Measurements from ENCODE around the gene C11orf24. TPM values are rescaled to one million over a fixed set of nuclear protein-coding genes. Genes with fewer than 3 reads are reported as not detected.

Gene C11orf24
- total RNA-seq (2012; rRNA removed) (41.1 and 42.5 TPM in 2 replicates), polyA plus RNA-seq (2012; rRNA removed) (135 and 171 TPM in 2 replicates), Bru-seq, nascent RNA (percentile 83 among the genes with signal in this experiment), BruChase-seq, experiment 1, labeled RNA remaining after a 6-hour chase (percentile 80 among the genes with signal in this experiment), BruChase-seq, experiment 2, labeled RNA remaining after a 2-hour chase (percentile 72 among the genes with signal in this experiment)
- 83.7 and 163 TPM in 2 replicates for polyA plus RNA-seq (2012; cell fraction: cytosol; rRNA removed)
- polyA plus RNA-seq (2012; cell fraction: nucleus; rRNA removed; ENCODE audit: low replicate concordance) = 86.3 and 141 TPM in 2 replicates
- long read RNA-seq, transcript C11orf24-201 (4 exons, 2,063 nt) = major isoform, 31 of 79 reads
- long read RNA-seq, partial matches to known transcripts = 10 of 79 reads
- long read RNA-seq, other reads (novel, unspliced or antisense) = 35 of 79 reads

GRCh38 chr11:68271781-68272608, at the start of gene C11orf24:
C11orf24 (minus strand) TSS chr11:68271973; CDS start chr11:68263767, 8,206 bp downstream.
- H3K4me2 ChIP-seq (ENCODE audit: low read depth, low read length) = peak within 1 kb of the TSS; percentile 90
- peak within 1 kb of the TSS; percentile 99 for H3K4ac ChIP-seq (ENCODE audit: low read depth, low read length)
- H3K23ac ChIP-seq (ENCODE audit: low read depth, low read length) = peak within 1 kb of the TSS; percentile 97
- peaks cover 39% of the 10 kb centered on the region for H4K20me1 ChIP-seq (ENCODE audit: insufficient read depth, low read length)
- POLR2A ChIA-PET (ENCODE audit: unreplicated experiment) = interaction anchor here (0.8 kb wide), 1 partner anchor 109 kb away, joined by 3 read pairs; no protein-coding TSS in a partner anchor
- H3K14ac ChIP-seq (replicated peaks; ENCODE audit: low read depth, low read length) = peak within 1 kb of the TSS; percentile 100
- dilution Hi-C loops (cut with HindIII; ENCODE audit: low sequenced_read_pairs, unreplicated experiment) (no loop called here), in situ Hi-C loops (cut with MboI; ENCODE audit: low sequenced_read_pairs) (no loop called here), intact Hi-C loops (cut with micrococcal nuclease) (loop anchor here (1.0 kb wide), 4 partner anchors 25 to 175 kb away; no protein-coding TSS in a partner anchor)
- CTCF ChIA-PET = interaction anchor here (0.5 kb wide), 1 partner anchor 460 kb away, joined by 4 read pairs; no protein-coding TSS in a partner anchor
- DNase-seq (peak; percentile 91), ATAC-seq (ENCODE audit: low read depth) (peak; percentile 91)
- peak within 1 kb of the TSS; percentile 98 for H2BK5ac ChIP-seq (ENCODE audit: low read depth, low read length, poor library complexity, severe bottlenecking)
- H3K9me3 ChIP-seq (ENCODE audit: control insufficient read depth, insufficient read depth, low read length) = no peaks in the 10 kb centered on the region
- TSS peak; percentile 88 for BruUV-seq (replicated peaks)
- H2AFZ ChIP-seq (replicated peaks; ENCODE audit: low read length, poor library complexity) = peak within 1 kb of the TSS; percentile 100
- H3K56ac ChIP-seq (ENCODE audit: extremely low read depth, insufficient read depth, low read length) = peak within 1 kb of the TSS; percentile 94
- peak within 1 kb of the TSS; percentile 86 for H3K18ac ChIP-seq (ENCODE audit: low read depth, low read length)
- H3K27me3 ChIP-seq (ENCODE audit: control insufficient read depth, insufficient read depth, low read length) = no peaks in the 10 kb centered on the region
- H4K91ac ChIP-seq (ENCODE audit: insufficient read depth, low read depth, low read length) = peak within 1 kb of the TSS; percentile 96
- WGBS, 2 experiments (ENCODE audit: extremely low coverage in 2 of 2, insufficient read length in 1 of 2) = 0% methylated on average over 12 of the region's 71 CpGs; no CpG with 5 or more reads in 1 of the 2 experiments
- H2BK15ac ChIP-seq (ENCODE audit: low read depth, low read length) = peak within 1 kb of the TSS; percentile 73; the same call in 2 of the 3 replicates
- peak within 1 kb of the TSS; percentile 97 for H3K27ac ChIP-seq (ENCODE audit: insufficient read depth, low read length)
- H2AK9ac ChIP-seq (replicated peaks; ENCODE audit: low read depth, low read length, poor library complexity) = peak within 1 kb of the TSS; percentile 99
- H2BK20ac ChIP-seq (ENCODE audit: low read depth, low read length) = peak within 1 kb of the TSS; percentile 58
- H3K9ac ChIP-seq (ENCODE audit: low read depth, low read length) = peak within 1 kb of the TSS; percentile 91
- peak within 1 kb of the TSS; percentile 94 for H3K4me3 ChIP-seq (ENCODE audit: insufficient read depth, low read depth, low read length)
- peak; percentile 66; the same call in 1 of the 2 replicates for TF ChIP-seq MXI1 (IDR thresholded peaks at IDR 0.05; ENCODE audit: borderline replicate concordance, low read depth, low read length)
- TF ChIP-seq NFE2L2 (IDR thresholded peaks at IDR 0.05; ENCODE audit: low read depth, low read length) = no peak
- peak; percentile 99 for TF ChIP-seq MAZ (IDR thresholded peaks at IDR 0.05; ENCODE audit: borderline replicate concordance, low read depth, low read length)
- no peak for TF ChIP-seq RAD21 (IDR thresholded peaks at IDR 0.05; ENCODE audit: low read length)
- peak; percentile 96 for TF ChIP-seq POLR2A (IDR thresholded peaks at IDR 0.05; ENCODE audit: low read depth, low read length)
- H3K9me1 ChIP-seq (ENCODE audit: insufficient read depth, low read length) = peaks cover 22% of the 10 kb centered on the region
- H2BK120ac ChIP-seq (ENCODE audit: low read depth, low read length) = peak within 1 kb of the TSS; percentile 90
- H3K4me1 ChIP-seq (ENCODE audit: control insufficient read depth, insufficient read depth, low read length) = peaks cover 10% of the 10 kb centered on the region
- H2AK5ac ChIP-seq (ENCODE audit: low read depth, low read length) = peak within 1 kb of the TSS; percentile 100
- H3K36me3 ChIP-seq (ENCODE audit: control insufficient read depth, insufficient read depth, low read length) = peaks cover 11% of the 10 kb centered on the region
- H4K8ac ChIP-seq (ENCODE audit: low read depth in 2 of 2, low read length in 2 of 2) = peak within 1 kb of the TSS; percentile 72 to 96
- H4K5ac ChIP-seq (ENCODE audit: low read depth, low read length) = peak within 1 kb of the TSS; percentile 81
- H3K79me1 ChIP-seq (ENCODE audit: low read depth in 1 of 2, low read length in 2 of 2) = peaks cover 20 to 49% of the 10 kb centered on the region in 2 experiments
